ENCODE results near the gene COL3A1.

Gene COL3A1

GRCh38 chr2:188976545-188977268 lies 2.5 kb downstream of the COL3A1 start:
- DNase-seq, result peak; percentile 14

GRCh38 chr2:188977317-188977716 lies 3.1 kb downstream of the COL3A1 start:
- DNase-seq, result no peak

- no peak for DNase-seq
Observed at GRCh38 chr2:188978291-188979081, 4.3 kb downstream of the COL3A1 start.

- DNase-seq, result no peak
Observed at GRCh38 chr2:188979187-188980114, 5.3 kb downstream of the COL3A1 start.

- no peak for DNase-seq
Observed at GRCh38 chr2:188983427-188984064, 9.4 kb downstream of the COL3A1 start.

GRCh38 chr2:188984065-188984491 lies 9.9 kb downstream of the COL3A1 start:
- DNase-seq, result no peak

- DNase-seq, result no peak
Observed at GRCh38 chr2:188984680-188985079, 10.5 kb downstream of the COL3A1 start.

GRCh38 chr2:188986839-188987238 lies 12.7 kb downstream of the COL3A1 start:
- no peak for DNase-seq

GRCh38 chr2:188993247-188993646 lies 19.1 kb downstream of the COL3A1 start:
- DNase-seq, result no peak

GRCh38 chr2:188997263-188997662 lies 23.1 kb downstream of the COL3A1 start:
- no peak for DNase-seq

- DNase-seq, result no peak
Observed at GRCh38 chr2:189000221-189000620, 26.0 kb downstream of the COL3A1 start.

- DNase-seq, result no peak
Observed at GRCh38 chr2:189002079-189002478, 27.9 kb downstream of the COL3A1 start.

GRCh38 chr2:189008555-189009262 lies 34.5 kb downstream of the COL3A1 start:
- no peak for DNase-seq

- no peak for DNase-seq
Observed at GRCh38 chr2:189010536-189010935, 36.4 kb downstream of the COL3A1 start.

GRCh38 chr2:189012351-189012750 lies 38.2 kb downstream of the COL3A1 start:
- DNase-seq, result no peak

GRCh38 chr2:189013031-189013430 lies 38.9 kb downstream of the COL3A1 start:
- no peak for DNase-seq

GRCh38 chr2:189013671-189014448 lies 39.7 kb downstream of the COL3A1 start:
- no peak for DNase-seq

- no peak for DNase-seq
Observed at GRCh38 chr2:189014449-189015138, 40.4 kb downstream of the COL3A1 start.

GRCh38 chr2:189015359-189015758 lies 41.2 kb downstream of the COL3A1 start:
- no peak for DNase-seq

- no peak for DNase-seq
Observed at GRCh38 chr2:189016311-189016861, 42.2 kb downstream of the COL3A1 start.

All from NCI-H1694 treated with DMSO at 0.1 percent for 48 hours (cell line).